HepG2 (cell line): Measurements from ENCODE around the gene IL18RAP. TPM values are rescaled to one million over a fixed set of nuclear protein-coding genes. Genes with fewer than 3 reads are reported as not detected.

ENCODE experiments used
- ATAC-seq: fragments of 200-7000 bp; cut with Tn5 transposase; 3 replicates; pipeline ENCODE4 v1.9.1; 2020; ENCODE audit warnings: mild to moderate bottlenecking, moderate library complexity
- BruUV-seq: library from RNA; stranded (reverse); fragments of 400-500 nt; replicated peaks from 2 replicates; lab custom pipeline; 2021; lab: Mats Ljungman, UMichigan
- CTCF ChIA-PET: fragments of 300-600 bp; formaldehyde crosslinking; extraction: SDS; loops from one replicate; lab custom pipeline; 2021; ENCODE audit warnings: low total read pairs, inconsistent platforms, low intra/inter-chr PET ratio; lab: Yijun Ruan, JAX
- POLR2A ChIA-PET: fragments of 350-600 bp; sonication (Branson Sonifier 250); formaldehyde crosslinking; loops from one replicate; lab custom pipeline; 2020; ENCODE audit warnings: antibody characterized with exemption, inconsistent platforms; lab: Yijun Ruan, JAX
- DNase-seq: peaks from one replicate; pipeline ENCODE4 v3.0.0-alpha.2; 2015; ENCODE audit warnings: low spot score
- FAIRE-seq: peaks from 3 replicates; lab custom pipeline; 2011; peaks lifted over from hg19 to GRCh38; lab: Jason Lieb, UNC
- H2AFZ ChIP-seq: one replicate; pipeline ENCODE4 v1.6.1; 2011; ENCODE audit warnings: low read length, inconsistent platforms
- H3K27ac ChIP-seq: fragments of 300-600 bp; 3 replicates; pipeline ENCODE4 v1.8.0; 2011; ENCODE audit warnings: mixed run types, mild to moderate bottlenecking, mixed read lengths, low read length, inconsistent platforms; ENCODE audit not compliant: insufficient read depth; ENCODE audit errors: extremely low read length
- H3K27me3 ChIP-seq, 2 experiments: fragments of 200-600 bp in 1 of 2; 2 replicates in 1 of 2; 3 replicates in 1 of 2; pipeline versions ENCODE4 v1.6.0 to v1.8.0; 2011; ENCODE audit warnings: low read length in 2 of 2, mild to moderate bottlenecking in 2 of 2, moderate library complexity in 2 of 2, inconsistent platforms in 1 of 2; ENCODE audit not compliant: insufficient read depth in 2 of 2, control insufficient read depth in 1 of 2
- H3K36me3 ChIP-seq, 2 experiments: fragments of 200-600 bp in 1 of 2; replicated peaks in 1 of 2; 2 replicates in 1 of 2; 3 replicates in 1 of 2; pipeline versions ENCODE4 v1.5.1 to v1.8.0; 2011; ENCODE audit warnings: low read length in 2 of 2, inconsistent platforms in 1 of 2; ENCODE audit not compliant: insufficient read depth in 2 of 2, control insufficient read depth in 1 of 2
- H3K4me1 ChIP-seq: 2 replicates; pipeline ENCODE4 v1.5.1; 2012; ENCODE audit warnings: low read length, inconsistent platforms; ENCODE audit not compliant: insufficient read depth
- H3K4me2 ChIP-seq: 2 replicates; pipeline ENCODE4 v1.6.0; 2011; ENCODE audit warnings: low read depth, low read length, inconsistent platforms
- H3K4me3 ChIP-seq, 3 experiments: fragments of 200-600 bp in 1 of 3; sonication (generic), shearing (Covaris generic) in 1 of 3; replicated peaks in 1 of 3; 2 replicates each; pipeline ENCODE4 v1.5.1; 2011 to 2016; ENCODE audit warnings: low read length in 3 of 3, inconsistent platforms in 2 of 3, low read depth in 2 of 3, mild to moderate bottlenecking in 2 of 3, control low read depth in 1 of 3, mixed read lengths in 1 of 3; ENCODE audit not compliant: insufficient read depth in 1 of 3
- H3K79me2 ChIP-seq: one replicate; pipeline ENCODE4 v1.6.1; 2011; ENCODE audit warnings: low read length, inconsistent platforms; ENCODE audit not compliant: insufficient read depth
- H3K9ac ChIP-seq: 2 replicates; pipeline ENCODE4 v1.6.0; 2011; ENCODE audit warnings: mild to moderate bottlenecking, low read depth, low read length, inconsistent platforms; ENCODE audit not compliant: insufficient read depth
- H3K9me3 ChIP-seq: 2 replicates; pipeline ENCODE4 v1.5.1; 2012; ENCODE audit warnings: mild to moderate bottlenecking, low read length
- H4K20me1 ChIP-seq: 2 replicates; pipeline ENCODE4 v1.6.0; 2011; ENCODE audit warnings: inconsistent platforms, mild to moderate bottlenecking, low read length, moderate library complexity; ENCODE audit not compliant: insufficient read depth
- KDM2A ChIP-seq: sonication (generic); formaldehyde crosslinking; IDR thresholded peaks from 2 replicates; pipeline ENCODE4 v1.4.0; 2020; ENCODE audit warnings: low read depth, missing genetic modification reagents, borderline replicate concordance
- NFAT5 ChIP-seq: sonication (generic); formaldehyde crosslinking; IDR thresholded peaks from 2 replicates; pipeline ENCODE4 v1.4.0; 2020; ENCODE audit warnings: missing genetic modification reagents
- ZNF12 ChIP-seq: sonication (generic); formaldehyde crosslinking; IDR thresholded peaks from 2 replicates; pipeline ENCODE4 v1.5.0; 2020; ENCODE audit warnings: missing genetic modification reagents
- ZNF609 ChIP-seq: sonication (generic); formaldehyde crosslinking; IDR thresholded peaks from 2 replicates; pipeline ENCODE4 v1.4.0; 2020; ENCODE audit warnings: mild to moderate bottlenecking, missing genetic modification reagents, borderline replicate concordance
- ZNF709 ChIP-seq: sonication (generic); formaldehyde crosslinking; IDR thresholded peaks from 2 replicates; pipeline ENCODE4 v1.5.0; 2020; ENCODE audit warnings: mild to moderate bottlenecking, missing genetic modification reagents
- WGBS: methylation state at CpG from one replicate; pipeline ENCODE4 v1.1.6; 2017; ENCODE audit warnings: low lambda C conversion rate; 5-methylcytosine and 5-hydroxymethylcytosine counted together
- in situ Hi-C: cut with HindIII; loops from 2 replicates; pipeline ENCODE4 v1.10.0; 2017; ENCODE audit warnings: low pct_unique_long_range_greater_than_20kb; ENCODE audit not compliant: extremely low pct_ligation_motif_present
- intact Hi-C: fragments of 100-400 bp; cut with micrococcal nuclease; formaldehyde crosslinking; loops from one replicate; pipeline ENCODE4 v1.10.0; 2022; ENCODE audit not compliant: unreplicated experiment
- polyA plus RNA-seq, 8 experiments: library from polyadenylated mRNA; depleted of rRNA in 3 of 8; stranded (reverse) in 7 of 8; unstranded in 1 of 8; fragments of >200 nt; fragmentation: Illumina TruSeq in 4 of 8; extraction: Trizol in 4 of 8; gene quantifications; 2 replicates each; pipeline versions ENCODE4 v1.2.1 to v1.2.3, GENCODE V29; 2011 to 2016; ENCODE audit warnings: low read depth in 4 of 8, missing spikeins in 1 of 8, mixed read lengths in 1 of 8; ENCODE audit not compliant: insufficient read depth in 1 of 8
- total RNA-seq, 5 experiments: library from RNA; depleted of rRNA; stranded (reverse); fragments of >200 nt; fragmentation: Illumina TruSeq; extraction: Trizol; gene quantifications; 2 replicates each; pipeline ENCODE4 v1.2.3, GENCODE V29; 2016; ENCODE audit warnings: low read depth in 1 of 5

The IL18RAP gene
- total and polyA plus RNA-seq, 2 of the 13 experiments (the other 11 are each of a cell fraction or from before 2014, with no cell fraction given) = 0.05 TPM; not detected in 1

GRCh38 chr2:102392096-102392495 lies 30.9 kb upstream of the IL18RAP start:
- H3K27ac ChIP-seq = no peak overlapping the region
- FAIRE-seq (no peak), ATAC-seq (no peak), DNase-seq (no peak)
- no peaks in the 10 kb centered on the region for H4K20me1 ChIP-seq
- H3K79me2 ChIP-seq = no peaks in the 10 kb centered on the region
- H3K36me3 ChIP-seq = no peaks in the 10 kb centered on the region
- CTCF ChIA-PET = no interaction called here
- H2AFZ ChIP-seq = no peak overlapping the region
- TF ChIP-seq ZNF609 (CRISPR knock-in tag) = no peak
- peak; percentile 65; the same call in 1 of the 2 replicates for TF ChIP-seq ZNF12 (CRISPR knock-in tag)
- no peak for TF ChIP-seq KDM2A
- no peak for TF ChIP-seq ZNF709 (CRISPR knock-in tag)
- no peak for TF ChIP-seq NFAT5 (CRISPR knock-in tag)
- 19% methylated on average over 3 of the region's 3 CpGs for WGBS
- H3K9me3 ChIP-seq = no peaks in the 10 kb centered on the region
- POLR2A ChIA-PET = no interaction called here
- BruUV-seq = no TSS peak
- no peak overlapping the region for H3K4me2 ChIP-seq
- in situ Hi-C loops = no loop called here
- intact Hi-C loops = no loop called here
- no peak overlapping the region for H3K4me3 ChIP-seq
- no peaks in the 10 kb centered on the region for H3K4me1 ChIP-seq
- H3K9ac ChIP-seq = no peak overlapping the region
- H3K27me3 ChIP-seq = no peaks in the 10 kb centered on the region
